Body of pancreas (tissue), 4 donors: ENCODE results near the gene SIGLEC10. TPM values are rescaled to one million over a fixed set of nuclear protein-coding genes. Genes with fewer than 3 reads are reported as not detected.
"Not testable (repeated sequence)": the region's sequence is repeated elsewhere in the genome, so short reads cannot be mapped to it uniquely, and the experiment has no call there.

Experiments used
- ATAC-seq: fragments of 150-250 bp; one replicate; pipeline ENCODE4 v1.9.1; 2016
- DNase-seq, 4 donors: peaks; one replicate each; pipeline ENCODE4 v3.0.0-alpha.2; 2019
- H3K27ac ChIP-seq, 4 donors: fragments of 200-600 bp; sonication (generic); 1 replicate in 3 of 4; 2 replicates in 1 of 4; pipeline versions ENCODE4 v1.5.1 to v1.6.1; 2016 to 2019; ENCODE audit warnings: mild to moderate bottlenecking in 1 of 4, mixed read lengths in 1 of 4, moderate library complexity in 1 of 4
- H3K27me3 ChIP-seq, 2 donors: fragments of 200-600 bp; sonication (generic); one replicate each; pipeline ENCODE4 v1.6.0; 2016; ENCODE audit warnings: mild to moderate bottlenecking in 1 of 2
- H3K36me3 ChIP-seq, 2 donors: fragments of 200-600 bp; sonication (generic); replicated peaks in 1 of 2; 2 replicates each; pipeline ENCODE4 v1.5.1; 2016; ENCODE audit warnings: low read depth in 2 of 2; ENCODE audit not compliant: insufficient read depth in 1 of 2
- H3K4me1 ChIP-seq: fragments of 200-600 bp; sonication (generic); one replicate; pipeline ENCODE4 v1.6.0; 2016
- H3K4me3 ChIP-seq, 2 donors: fragments of 200-600 bp; sonication (generic); 1 replicate in 1 of 2; 2 replicates in 1 of 2; pipeline ENCODE4 v1.5.1; 2016 to 2019
- H3K9me3 ChIP-seq, 3 donors: fragments of 200-600 bp; sonication (generic); 1 replicate in 2 of 3; 2 replicates in 1 of 3; pipeline ENCODE4 v1.5.1; 2016
- CTCF ChIP-seq, 7 experiments: fragments of 450-650 bp in 4 of 7; fragments of 200-600 bp in 3 of 7; sonication (generic) in 3 of 7; IDR thresholded peaks; one replicate each; pipeline ENCODE4 v1.5.1; 2016 to 2019; ENCODE audit warnings: antibody characterized with exemption in 7 of 7
- POLR2A ChIP-seq, 3 donors: fragments of 450-650 bp; IDR thresholded peaks; one replicate each; pipeline ENCODE4 v1.6.1; 2016; ENCODE audit warnings: antibody characterized with exemption in 3 of 3, mild to moderate bottlenecking in 2 of 3
- WGBS, 2 donors: methylation state at CpG; one replicate each; pipeline ENCODE4 v1.1.5; 2017; 5-methylcytosine and 5-hydroxymethylcytosine counted together
- intact Hi-C: fragments of 100-400 bp; cut with DNase I; formaldehyde crosslinking; loops from one replicate; pipeline ENCODE4 v1.15.1; 2023
- total RNA-seq, 2 donors: library from RNA; depleted of rRNA; stranded (reverse); fragments of >200 nt; gene quantifications; one replicate each; pipeline ENCODE4 v1.1.0, GENCODE V29; 2016

SIGLEC10 gene
- 1 to 10 TPM; 2.0 to 3.9 TPM for total RNA-seq

GRCh38 chr19:51417107-51417809 is at the start of gene SIGLEC10:
SIGLEC10 (minus strand) TSS chr19:51417642; CDS start chr19:51417581, 61 bp downstream.
- 39 to 46% methylated on average over 12 to 21 of the region's 21 CpGs for WGBS, 2 donors
- Histone ChIP-seq H3K27me3 (no peaks in the 10 kb centered on the region), H3K4me3 (no peak within 1 kb of the TSS), H3K9me3 (no peaks in the 10 kb centered on the region), H3K36me3 (no peaks in the 10 kb centered on the region), H3K4me1 (no peaks in the 10 kb centered on the region), H3K27ac (peak within 1 kb of the TSS in 1 of 4 donors; percentile 55)
- peak in 2 of 4 donors; percentile 12 to 59 for DNase-seq
- no peak for ATAC-seq
- TF ChIP-seq POLR2A (IDR thresholded peaks at IDR 0.05) (peak in 2 of 3 donors; percentile 9 to 36), CTCF (IDR thresholded peaks at IDR 0.05) (no peak)
- intact Hi-C loops, result no loop called here

GRCh38 chr19:51466723-51467122 is 49.3 kb upstream of the SIGLEC10 start:
- TF ChIP-seq CTCF (IDR thresholded peaks at IDR 0.05), result no peak
- no peak for TF ChIP-seq POLR2A (IDR thresholded peaks at IDR 0.05)
- 33 to 41% methylated on average over 3 of the region's 3 CpGs for WGBS, 2 donors
- Histone ChIP-seq H3K9me3 (no peaks in the 10 kb centered on the region), H3K27me3 (no peaks in the 10 kb centered on the region), H3K27ac (no peak overlapping the region), H3K4me3 (no peak overlapping the region), H3K4me1 (no peaks in the 10 kb centered on the region), H3K36me3 (no peaks in the 10 kb centered on the region)
- ATAC-seq, result no peak
- DNase-seq, result no peak
- intact Hi-C loops, result no loop called here

GRCh38 chr19:51463976-51464581 is 46.6 kb upstream of the SIGLEC10 start:
- 16 to 29% methylated on average over 15 of the region's 33 CpGs for WGBS, 2 donors
- ATAC-seq, H3K4me1 ChIP-seq, H3K4me3 ChIP-seq, intact Hi-C loops, H3K27me3 ChIP-seq, DNase-seq, H3K27ac ChIP-seq, H3K9me3 ChIP-seq, H3K36me3 ChIP-seq: not testable (repeated sequence)

GRCh38 chr19:51462681-51463080 is 45.2 kb upstream of the SIGLEC10 start:
- no peaks in the 10 kb centered on the region for H3K36me3 ChIP-seq
- intact Hi-C loops, result no loop called here
- no peak for TF ChIP-seq POLR2A (IDR thresholded peaks at IDR 0.05)
- TF ChIP-seq CTCF (IDR thresholded peaks at IDR 0.05), result no peak
- WGBS, 2 donors, result 54 to 57% methylated on average over 4 to 10 of the region's 10 CpGs
- H3K9me3 ChIP-seq, result no peaks in the 10 kb centered on the region
- H3K4me3 ChIP-seq, result no peak overlapping the region
- no peaks in the 10 kb centered on the region for H3K27me3 ChIP-seq
- no peaks in the 10 kb centered on the region for H3K4me1 ChIP-seq
- no peak overlapping the region for H3K27ac ChIP-seq
- no peak for ATAC-seq
- DNase-seq, result no peak

- DNase-seq (no peak), ATAC-seq (no peak)
- intact Hi-C loops, result no loop called here
- H3K9me3 ChIP-seq, result no peaks in the 10 kb centered on the region
- H3K36me3 ChIP-seq, result no peaks in the 10 kb centered on the region
- 41 to 54% methylated on average over 5 to 7 of the region's 7 CpGs for WGBS, 2 donors
- H3K27me3 ChIP-seq, result no peaks in the 10 kb centered on the region
- TF ChIP-seq POLR2A (IDR thresholded peaks at IDR 0.05) (no peak), CTCF (IDR thresholded peaks at IDR 0.05) (no peak)
- H3K4me3 ChIP-seq, result no peak overlapping the region
- H3K27ac ChIP-seq, result no peak overlapping the region
- no peaks in the 10 kb centered on the region for H3K4me1 ChIP-seq
Measured at GRCh38 chr19:51462276-51462675, 44.8 kb upstream of the SIGLEC10 start.
